H1 (cell line): ENCODE data around the gene TRIM27. TPM values are rescaled to one million over a fixed set of nuclear protein-coding genes. Genes with fewer than 3 reads are reported as not detected.
A peak's percentile ranks its signal among the peaks of the same experiment; 100 is the strongest.

Experiments used
- TEAD4 ChIP-seq: IDR thresholded peaks from 2 replicates; pipeline ENCODE4 v1.6.1; 2012; ENCODE audit warnings: low read depth, low read length, inconsistent platforms, mixed read lengths
- polyA plus RNA-seq, 7 experiments: library from polyadenylated mRNA; depleted of rRNA in 3 of 7; stranded (reverse) in 5 of 7; unstranded in 2 of 7; fragments of >200 nt in 5 of 7; fragments of 200-250 nt in 2 of 7; gene quantifications; 1 replicate in 5 of 7; 2 replicates in 1 of 7; 4 replicates in 1 of 7; pipeline versions ENCODE4 v1.2.1 to v1.2.3, GENCODE V29; 2011 to 2013; ENCODE audit warnings: missing spikeins in 2 of 7, mixed read lengths in 2 of 7
- total RNA-seq: library from RNA; stranded (reverse); fragmentation: NEBNext Ultra II Directional; extraction: Animal tissue kit (Norgen Biotek cat#: 25700); gene quantifications from 2 replicates; pipeline ENCODE4 v1.2.1, GENCODE V29; 2021

TRIM27 gene
- total and polyA plus RNA-seq, 2 of the 8 experiments (the other 6 are each of a cell fraction or from before 2014, with no cell fraction given), result 76.4 to 85.9 TPM

GRCh38 chr6:28864326-28864923 lies 59.4 kb downstream of the TRIM27 start (continued):
- TF ChIP-seq TEAD4, result 0 out of 2 replicates have a peak, but pooled peaks have one; percentile 36
